Endothelial cell of umbilical vein (primary cell): ENCODE results near the gene SLC8A1. TPM values are rescaled to one million over a fixed set of nuclear protein-coding genes. Genes with fewer than 3 reads are reported as not detected.

ENCODE experiments used
- BruUV-seq: library from RNA; stranded (reverse); fragments of 400-500 nt; replicated peaks from 2 replicates; lab custom pipeline; 2021; lab: Mats Ljungman, UMichigan
- CTCF ChIA-PET: fragments of 300-600, 350-600 bp; sonication (Branson Sonifier 250); formaldehyde crosslinking; loops from one replicate; lab custom pipeline; 2021; ENCODE audit warnings: antibody characterized with exemption, inconsistent platforms; lab: Charles Lee
- POLR2A ChIA-PET: fragments of 300-600, 350-600 bp; sonication (Branson Sonifier 250); formaldehyde crosslinking; loops from one replicate; lab custom pipeline; 2021; ENCODE audit warnings: antibody characterized with exemption, inconsistent platforms; lab: Charles Lee
- DNase-seq: peaks from one replicate; pipeline ENCODE4 v3.0.0-alpha.2; 2011; ENCODE audit warnings: low read depth, low spot score
- FAIRE-seq: peaks from 2 replicates; lab custom pipeline; 2011; peaks lifted over from hg19 to GRCh38; lab: Jason Lieb, UNC
- H2AFZ ChIP-seq: 2 replicates; pipeline ENCODE4 v1.6.0; 2012; ENCODE audit warnings: low read depth, low read length, control low read depth, inconsistent platforms
- H3K27ac ChIP-seq: 2 replicates; pipeline ENCODE4 v1.5.1; 2011; ENCODE audit warnings: low read depth, mild to moderate bottlenecking, control low read depth, low read length, moderate library complexity; ENCODE audit not compliant: insufficient read depth
- H3K27me3 ChIP-seq, 2 experiments: 2 replicates each; pipeline versions ENCODE4 v1.6.0 to v1.6.1; 2011; ENCODE audit warnings: low read length in 2 of 2, mixed read lengths in 1 of 2; ENCODE audit not compliant: control insufficient read depth in 2 of 2, insufficient read depth in 2 of 2
- H3K36me3 ChIP-seq, 2 experiments: 2 replicates in 1 of 2; 3 replicates in 1 of 2; pipeline ENCODE4 v1.5.1; 2011; ENCODE audit warnings: low read length in 2 of 2, mild to moderate bottlenecking in 1 of 2, moderate library complexity in 1 of 2; ENCODE audit not compliant: control insufficient read depth in 2 of 2, insufficient read depth in 2 of 2; ENCODE audit errors: extremely low read depth in 1 of 2
- H3K4me1 ChIP-seq: 3 replicates; pipeline ENCODE4 v1.5.1; 2011; ENCODE audit warnings: mild to moderate bottlenecking, low read length; ENCODE audit not compliant: control insufficient read depth, insufficient read depth; ENCODE audit errors: extremely low read depth
- H3K4me2 ChIP-seq: 2 replicates; pipeline ENCODE4 v1.6.1; 2011; ENCODE audit warnings: low read length, control low read depth, mixed read lengths; ENCODE audit not compliant: insufficient read depth
- H3K4me3 ChIP-seq, 3 experiments: fragments of 200-600 bp in 1 of 3; sonication (generic), shearing (Covaris generic) in 1 of 3; replicated peaks in 1 of 3; 2 replicates each; pipeline ENCODE4 v1.5.1; 2011 to 2016; ENCODE audit warnings: control low read depth in 3 of 3, low read length in 3 of 3, mild to moderate bottlenecking in 2 of 3, inconsistent platforms in 1 of 3, low read depth in 1 of 3, moderate library complexity in 1 of 3; ENCODE audit not compliant: insufficient read depth in 1 of 3
- H3K79me2 ChIP-seq: 2 replicates; pipeline ENCODE4 v1.6.0; 2012; ENCODE audit warnings: low read length, inconsistent platforms; ENCODE audit not compliant: control insufficient read depth, insufficient read depth
- H3K9ac ChIP-seq: replicated peaks from 2 replicates; pipeline ENCODE3; 2011; ENCODE audit warnings: low read length, control low read depth; ENCODE audit not compliant: insufficient read depth; ENCODE audit errors: extremely low read depth
- H3K9me1 ChIP-seq: replicated peaks from 3 replicates; pipeline ENCODE4 v1.6.0; 2011; ENCODE audit warnings: mild to moderate bottlenecking, low read length; ENCODE audit not compliant: control insufficient read depth, insufficient read depth; ENCODE audit errors: extremely low read depth
- H3K9me3 ChIP-seq: replicated peaks from 2 replicates; pipeline ENCODE4 v1.5.1; 2012; ENCODE audit warnings: low read length, inconsistent platforms; ENCODE audit not compliant: control insufficient read depth, insufficient read depth
- H4K20me1 ChIP-seq: replicated peaks from 2 replicates; pipeline ENCODE3; 2011; ENCODE audit warnings: mild to moderate bottlenecking, low read length; ENCODE audit not compliant: control insufficient read depth, insufficient read depth; ENCODE audit errors: extremely low read depth
- CTCF ChIP-seq, 2 donors: IDR thresholded peaks; 1 replicate in 1 of 2; 2 replicates in 1 of 2; pipeline ENCODE4 v1.5.1; 2011; ENCODE audit warnings: low read length in 2 of 2, mild to moderate bottlenecking in 2 of 2, moderate library complexity in 2 of 2, control low read depth in 1 of 2, inconsistent platforms in 1 of 2, low read depth in 1 of 2; ENCODE audit not compliant: insufficient read depth in 1 of 2; ENCODE audit errors: extremely low read depth in 1 of 2
- EZH2 ChIP-seq: IDR thresholded peaks from 2 replicates; pipeline ENCODE4 v1.6.1; 2012; ENCODE audit warnings: borderline replicate concordance, low read depth, mild to moderate bottlenecking, moderate library complexity, low read length, inconsistent platforms; ENCODE audit not compliant: severe bottlenecking
- FOS ChIP-seq: IDR thresholded peaks from 2 replicates; pipeline ENCODE4 v1.6.1; 2011; ENCODE audit warnings: mild to moderate bottlenecking, low read length, moderate library complexity, borderline replicate concordance; ENCODE audit not compliant: insufficient read depth
- GATA2 ChIP-seq: IDR thresholded peaks from 2 replicates; pipeline ENCODE4 v1.7.0; 2011; ENCODE audit warnings: low read depth, mild to moderate bottlenecking, moderate library complexity, mixed read lengths, low read length; ENCODE audit not compliant: insufficient read length, insufficient read depth
- JUN ChIP-seq: IDR thresholded peaks from 2 replicates; pipeline ENCODE4 v1.6.1; 2011; ENCODE audit warnings: borderline replicate concordance, low read depth; ENCODE audit not compliant: insufficient read length, insufficient read depth
- MAX ChIP-seq: IDR thresholded peaks from 2 replicates; pipeline ENCODE4 v1.6.1; 2011; ENCODE audit not compliant: insufficient read depth, insufficient read length
- MYC ChIP-seq: IDR thresholded peaks from one replicate; pipeline ENCODE4 v1.6.1; 2011; ENCODE audit warnings: mild to moderate bottlenecking, low read depth, low read length
- POLR2A ChIP-seq: IDR thresholded peaks from 2 replicates; pipeline ENCODE4 v1.6.1; 2012; ENCODE audit warnings: low read depth, mild to moderate bottlenecking, control low read depth, low read length
- POLR2AphosphoS5 ChIP-seq: IDR thresholded peaks from 2 replicates; pipeline ENCODE4 v1.6.1; 2012; ENCODE audit warnings: low read depth, mild to moderate bottlenecking, control low read depth, low read length, moderate library complexity; ENCODE audit not compliant: insufficient read depth
- dilution Hi-C: fragments of 300-500 bp; cut with MboI; formaldehyde crosslinking; loops from one replicate; pipeline ENCODE4 v1.15.0; 2019; ENCODE audit warnings: low sequenced_read_pairs; ENCODE audit not compliant: extremely low pct_ligation_motif_present
- intact Hi-C: fragments of 100-400 bp; cut with micrococcal nuclease; formaldehyde crosslinking; loops from one replicate; pipeline ENCODE4 v1.10.0; 2022
- polyA plus RNA-seq, 4 experiments: library from polyadenylated mRNA; depleted of rRNA in 3 of 4; stranded (reverse) in 3 of 4; unstranded in 1 of 4; fragments of >200 nt; gene quantifications; 2 replicates each; pipeline versions ENCODE4 v1.2.1 to v1.2.3, GENCODE V29; 2011 to 2012; ENCODE audit warnings: missing spikeins in 1 of 4
- total RNA-seq: library from RNA; stranded (reverse); gene quantifications from 2 replicates; pipeline ENCODE4 v1.2.3, GENCODE V29; 2021

Gene SLC8A1
- total and polyA plus RNA-seq, 2 donors (not counting 3 experiments of a cell fraction or from before 2014, with no cell fraction given): 0.19 to 1.8 TPM

GRCh38 chr2:40303746-40304145 lies 148.1 kb downstream of the SLC8A1 start:
- H3K4me1 ChIP-seq: no peaks in the 10 kb centered on the region
- H3K4me2 ChIP-seq: no peak overlapping the region
- no peak overlapping the region for H2AFZ ChIP-seq
- no TSS peak for BruUV-seq
- H3K4me3 ChIP-seq: no peak overlapping the region
- FAIRE-seq: no peak
- H3K9me3 ChIP-seq: no peaks in the 10 kb centered on the region
- intact Hi-C loops: no loop called here
- H3K9me1 ChIP-seq: no peaks in the 10 kb centered on the region
- H3K36me3 ChIP-seq: no peaks in the 10 kb centered on the region
- H3K27me3 ChIP-seq: no peaks in the 10 kb centered on the region
- ChIA-PET POLR2A (no interaction called here), CTCF (interaction anchor here (0.8 to 1.1 kb wide), 2 partner anchors 24 to 184 kb away, joined by 3 to 5 read pairs; no protein-coding TSS in a partner anchor)
- no peaks in the 10 kb centered on the region for H3K79me2 ChIP-seq
- no peaks in the 10 kb centered on the region for H4K20me1 ChIP-seq
- TF ChIP-seq EZH2 (no peak), GATA2 (no peak), MAX (no peak), JUN (no peak), FOS (no peak), CTCF (IDR thresholded peaks at IDR 0.05; ENCODE audit: extremely low read depth in 1 of 2, insufficient read depth in 1 of 2, low read depth in 1 of 2, low read length in 2 of 2) (no peak), POLR2AphosphoS5 (no peak), MYC (no peak), POLR2A (no peak)
- dilution Hi-C loops: no loop called here
- no peak overlapping the region for H3K9ac ChIP-seq
- DNase-seq: no peak
- no peak overlapping the region for H3K27ac ChIP-seq
